ENCODE results near the gene CAMK2D. TPM values are rescaled to one million over a fixed set of nuclear protein-coding genes. Genes with fewer than 3 reads are reported as not detected.
"Not testable (repeated sequence)": the region's sequence is repeated elsewhere in the genome, so short reads cannot be mapped to it uniquely, and the experiment has no call there.

Gene CAMK2D
- total and polyA plus RNA-seq, 7 donors, result 41.2 to 183 (median 83.8) TPM

DNA sequence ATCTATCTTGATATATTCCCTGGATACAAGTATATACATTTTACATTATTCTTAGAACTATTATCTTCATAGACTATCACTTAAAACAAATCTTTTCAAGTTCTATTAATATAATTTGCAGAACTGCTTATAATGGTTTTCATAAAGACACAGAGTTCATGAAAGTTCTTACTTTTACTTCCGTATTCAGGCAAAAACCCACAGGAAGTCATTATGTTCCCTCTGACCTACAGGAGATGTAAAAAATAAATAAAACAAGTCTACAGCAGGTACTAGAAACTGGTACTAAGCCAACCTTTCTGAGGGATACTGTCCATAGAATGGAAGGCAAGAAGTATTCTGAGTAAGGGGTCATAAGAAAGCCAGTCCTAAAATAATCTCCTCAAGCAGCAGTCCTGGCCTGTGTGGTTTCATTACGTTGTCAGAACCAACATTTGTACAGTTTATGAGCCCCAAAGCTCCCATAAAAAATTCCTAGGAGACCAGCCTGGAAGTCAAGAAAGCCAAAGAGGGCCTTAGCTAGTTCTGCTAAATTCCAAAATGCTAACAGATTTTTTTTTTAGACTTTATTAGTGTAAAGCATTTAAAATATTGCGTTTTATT lies 68.6 kb downstream of the CAMK2D start:
- H3K27me3 ChIP-seq (ENCODE audit: insufficient read depth in 3 of 3, low read length in 2 of 3), result no peaks in the 10 kb centered on the region
- ATAC-seq (no peak), DNase-seq (no peak)
- H3K27ac ChIP-seq, result peak overlapping the region; percentile 2
- intact Hi-C loops (cut with DNase I), result no loop called here
- 52 to 63% (median 56%) methylated on average over 3 of the region's 3 CpGs for WGBS, 3 donors
- no peaks in the 10 kb centered on the region for H3K36me3 ChIP-seq (ENCODE audit: insufficient read depth in 1 of 2, low read depth in 1 of 2)
- H3K9me3 ChIP-seq, result no peaks in the 10 kb centered on the region
- peaks cover 39% of the 10 kb centered on the region for H3K4me1 ChIP-seq
- TF ChIP-seq, protein P1, sequence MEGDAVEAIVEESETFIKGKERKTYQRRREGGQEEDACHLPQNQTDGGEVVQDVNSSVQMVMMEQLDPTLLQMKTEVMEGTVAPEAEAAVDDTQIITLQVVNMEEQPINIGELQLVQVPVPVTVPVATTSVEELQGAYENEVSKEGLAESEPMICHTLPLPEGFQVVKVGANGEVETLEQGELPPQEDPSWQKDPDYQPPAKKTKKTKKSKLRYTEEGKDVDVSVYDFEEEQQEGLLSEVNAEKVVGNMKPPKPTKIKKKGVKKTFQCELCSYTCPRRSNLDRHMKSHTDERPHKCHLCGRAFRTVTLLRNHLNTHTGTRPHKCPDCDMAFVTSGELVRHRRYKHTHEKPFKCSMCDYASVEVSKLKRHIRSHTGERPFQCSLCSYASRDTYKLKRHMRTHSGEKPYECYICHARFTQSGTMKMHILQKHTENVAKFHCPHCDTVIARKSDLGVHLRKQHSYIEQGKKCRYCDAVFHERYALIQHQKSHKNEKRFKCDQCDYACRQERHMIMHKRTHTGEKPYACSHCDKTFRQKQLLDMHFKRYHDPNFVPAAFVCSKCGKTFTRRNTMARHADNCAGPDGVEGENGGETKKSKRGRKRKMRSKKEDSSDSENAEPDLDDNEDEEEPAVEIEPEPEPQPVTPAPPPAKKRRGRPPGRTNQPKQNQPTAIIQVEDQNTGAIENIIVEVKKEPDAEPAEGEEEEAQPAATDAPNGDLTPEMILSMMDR (IDR thresholded peaks at IDR 0.05), result no peak
- H3K4me3 ChIP-seq, result no peak overlapping the region

DNA sequence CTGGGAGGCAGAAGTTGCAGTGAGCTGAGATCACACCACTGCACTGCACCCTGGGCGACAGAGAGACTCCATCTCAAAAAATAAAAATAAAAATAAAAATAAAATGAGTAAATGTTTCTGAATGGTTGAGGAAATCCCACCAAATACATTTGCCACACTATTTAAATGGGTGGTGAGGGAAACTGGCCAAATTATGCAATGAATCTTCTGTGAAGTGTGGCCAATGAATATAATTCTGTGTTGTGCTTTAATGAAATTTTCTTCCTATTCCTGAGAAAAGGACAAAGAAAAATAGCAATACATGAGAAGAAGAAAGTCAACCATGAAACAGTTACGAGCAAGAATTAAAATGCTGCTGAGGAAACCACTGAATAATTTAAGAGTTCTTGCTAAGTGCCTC lies 69.9 kb downstream of the CAMK2D start:
- ATAC-seq (no peak), DNase-seq (no peak)
- 82 to 94% (median 83%) methylated on average over 2 of the region's 2 CpGs for WGBS, 3 donors
- Histone ChIP-seq H3K4me1 (peaks cover 46% of the 10 kb centered on the region), H3K9me3 (no peaks in the 10 kb centered on the region), H3K36me3 (ENCODE audit: insufficient read depth in 1 of 2, low read depth in 1 of 2) (no peaks in the 10 kb centered on the region), H3K27ac (no peak overlapping the region), H3K27me3 (ENCODE audit: insufficient read depth in 3 of 3, low read length in 2 of 3) (no peaks in the 10 kb centered on the region), H3K4me3 (no peak overlapping the region)
- TF ChIP-seq, protein P1 (IDR thresholded peaks at IDR 0.05), result no peak
- intact Hi-C loops (cut with DNase I), result no loop called here

DNA sequence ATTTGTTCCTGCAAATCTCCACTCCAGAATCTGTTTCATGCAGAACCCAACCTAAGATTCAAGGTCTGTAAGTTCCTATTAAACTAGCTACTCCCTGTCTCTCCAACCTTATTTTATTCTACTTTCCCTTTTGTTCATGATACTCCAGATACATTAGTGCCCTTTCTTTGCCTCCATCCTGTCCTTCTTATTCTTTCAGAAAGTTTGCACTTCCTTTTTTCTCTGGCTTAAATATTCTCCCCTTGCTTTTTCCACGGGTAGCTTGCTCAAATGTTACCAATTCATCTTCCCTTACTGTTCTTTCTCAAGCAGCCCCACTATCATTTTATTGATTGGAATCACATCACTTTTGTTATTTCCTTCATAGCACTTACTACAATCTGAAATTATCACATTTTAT lies 72.1 kb downstream of the CAMK2D start:
- Histone ChIP-seq H3K27ac (no peak overlapping the region), H3K27me3 (ENCODE audit: insufficient read depth in 3 of 3, low read length in 2 of 3) (no peaks in the 10 kb centered on the region), H3K9me3 (no peaks in the 10 kb centered on the region), H3K36me3 (ENCODE audit: insufficient read depth in 1 of 2, low read depth in 1 of 2) (no peaks in the 10 kb centered on the region), H3K4me1 (peaks cover 34% of the 10 kb centered on the region), H3K4me3 (no peak overlapping the region)
- TF ChIP-seq, protein P1 (IDR thresholded peaks at IDR 0.05), result no peak
- 62 to 70% (median 70%) methylated on average over 1 of the region's 1 CpG for WGBS, 3 donors
- DNase-seq (no peak), ATAC-seq (no peak)
- intact Hi-C loops (cut with DNase I), result no loop called here

DNA sequence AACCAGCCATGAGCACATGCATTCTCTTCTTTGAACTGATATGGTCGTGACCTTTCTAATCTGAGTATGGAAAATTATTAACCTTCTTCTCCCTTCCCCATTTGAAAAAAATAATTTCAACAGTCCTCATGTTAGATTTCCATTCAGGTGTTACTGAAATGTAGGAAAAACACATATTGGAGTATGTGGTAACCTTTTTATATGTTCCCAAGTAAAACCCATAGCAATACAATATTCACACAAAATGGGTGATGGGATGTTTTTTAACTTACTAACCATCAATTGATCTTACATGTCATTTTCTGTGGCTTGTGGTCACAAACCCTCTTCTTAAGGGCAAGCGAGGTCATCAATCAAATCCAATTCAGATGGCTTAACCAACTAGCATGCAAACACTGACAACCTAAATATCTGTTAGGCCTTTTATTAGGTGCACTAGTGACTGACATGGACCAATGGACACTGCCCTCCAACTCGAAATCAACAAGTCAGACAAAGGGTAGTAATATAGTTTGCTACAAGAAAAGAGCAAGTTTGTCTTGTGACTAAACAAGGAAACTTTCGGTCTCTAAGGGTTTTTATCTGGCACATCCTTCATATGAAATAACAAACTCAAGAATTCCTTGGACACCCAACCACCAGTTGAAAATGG lies 74.3 kb downstream of the CAMK2D start:
- Histone ChIP-seq H3K36me3 (ENCODE audit: insufficient read depth in 1 of 2, low read depth in 1 of 2) (no peaks in the 10 kb centered on the region), H3K4me1 (peaks cover 47% of the 10 kb centered on the region), H3K27me3 (ENCODE audit: insufficient read depth in 3 of 3, low read length in 2 of 3) (no peaks in the 10 kb centered on the region), H3K27ac (peak overlapping the region; percentile 28), H3K9me3 (no peaks in the 10 kb centered on the region), H3K4me3 (no peak overlapping the region)
- intact Hi-C loops (cut with DNase I), result no loop called here
- no peak for DNase-seq
- TF ChIP-seq, protein P1 (IDR thresholded peaks at IDR 0.05), result no peak
- ATAC-seq, result no peak
- WGBS, 3 donors, result 82 to 85% (median 82%) methylated on average over 4 of the region's 4 CpGs

DNA sequence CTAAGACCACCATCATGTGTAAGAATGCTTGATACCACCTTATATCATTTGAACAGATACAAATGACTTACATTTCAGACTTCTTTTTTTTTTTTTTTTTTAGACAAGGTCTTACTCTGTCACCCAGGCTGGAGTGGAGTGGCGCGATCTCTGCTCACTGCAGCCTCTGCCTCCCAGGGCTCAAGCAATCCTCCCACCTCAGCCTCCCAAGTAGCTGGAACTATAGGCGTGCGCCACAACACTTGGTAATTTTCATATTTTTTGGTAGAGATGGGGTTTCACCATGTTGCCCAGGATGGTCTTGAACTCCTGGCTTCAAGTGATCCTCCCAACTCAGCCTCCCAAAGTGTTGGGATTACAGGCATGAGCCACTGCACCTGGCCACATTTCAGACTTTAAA lies 76.4 kb downstream of the CAMK2D start:
- intact Hi-C loops (cut with DNase I), result loop anchor here (2.0 kb wide), 1 partner anchor 76 kb away; the partner anchor contains the start of gene CAMK2D (in 2 of the 2)

More for the DNA sequence above, 76.4 kb downstream of the CAMK2D start:
- peak overlapping the region; percentile 82 for H3K27ac ChIP-seq
- H3K9me3 ChIP-seq; ATAC-seq; H3K27me3 ChIP-seq (ENCODE audit: insufficient read depth in 3 of 3, low read length in 2 of 3); H3K36me3 ChIP-seq (ENCODE audit: insufficient read depth in 1 of 2, low read depth in 1 of 2); H3K4me3 ChIP-seq; DNase-seq: not testable (repeated sequence)
- 97 to 99% (median 98%) methylated on average over 4 of the region's 4 CpGs for WGBS, 3 donors
- H3K4me1 ChIP-seq, result peaks cover 41% of the 10 kb centered on the region

Measured in psoas muscle (tissue), 8 donors.